DMS53 (cell line): ENCODE results near the gene EPN3.

Experiments used
- DNase-seq: peaks from one replicate; lab custom pipeline; 2025; lab: John Stamatoyannopoulos, UW

Gene EPN3

DNA sequence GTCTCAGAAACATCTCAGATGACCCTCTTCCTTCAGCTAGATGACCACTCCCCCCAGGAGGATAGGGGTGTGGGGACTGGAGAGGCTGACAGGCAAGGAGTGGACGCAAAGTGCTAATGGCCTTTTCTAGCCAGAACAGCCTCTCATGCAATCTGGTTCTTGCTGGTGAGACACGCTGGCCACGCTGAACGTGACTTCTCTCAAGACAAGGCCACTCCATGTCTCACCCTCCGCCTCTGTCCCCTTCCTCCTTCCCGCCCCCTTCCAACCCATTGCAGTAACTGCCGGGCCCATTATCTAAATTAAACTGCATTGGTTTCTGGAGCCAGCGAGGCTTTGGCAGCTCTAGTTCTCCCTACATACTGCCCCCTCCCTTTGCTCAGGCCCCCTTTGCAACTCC lies 37.5 kb downstream of the EPN3 start:
- no peak for DNase-seq

DNA sequence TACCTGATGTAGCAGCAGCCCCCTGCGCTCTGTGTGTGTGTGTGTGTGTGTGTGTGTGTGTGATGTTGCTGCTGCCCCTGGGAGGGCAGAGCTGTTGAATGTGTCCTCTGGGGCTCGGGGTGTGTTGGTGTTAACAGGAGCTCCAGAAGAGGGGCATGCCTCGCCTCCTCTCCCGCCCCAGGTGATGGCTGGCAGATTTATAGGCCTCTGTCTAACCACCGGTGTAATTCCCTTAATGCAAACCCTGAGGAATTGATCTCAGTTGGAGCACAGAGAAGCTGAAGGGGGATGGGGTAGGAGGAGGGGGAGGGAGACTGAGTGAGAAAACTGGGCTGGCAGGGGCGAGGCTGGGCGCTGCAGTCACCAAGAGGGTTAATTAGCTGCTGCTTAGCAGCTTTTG lies 38.0 kb downstream of the EPN3 start:
- no peak for DNase-seq

DNA sequence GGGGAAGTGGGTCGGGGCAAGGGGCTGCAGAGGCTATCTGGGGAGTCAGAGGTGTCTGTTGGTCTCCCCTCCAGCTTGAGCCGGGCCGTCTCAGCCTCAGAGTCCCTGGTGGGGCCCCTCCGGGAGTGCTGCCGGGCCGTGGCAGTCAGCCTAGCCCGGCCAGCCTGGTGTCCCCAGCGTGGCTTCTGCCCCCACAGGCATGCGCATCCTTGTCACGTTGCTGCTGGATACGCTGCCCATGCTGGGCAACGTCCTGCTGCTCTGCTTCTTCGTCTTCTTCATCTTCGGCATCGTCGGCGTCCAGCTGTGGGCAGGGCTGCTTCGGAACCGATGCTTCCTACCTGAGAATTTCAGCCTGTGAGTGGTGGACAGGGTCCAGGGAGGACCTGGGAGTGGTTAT lies 39.1 kb downstream of the EPN3 start:
- DNase-seq, result no peak

DNA sequence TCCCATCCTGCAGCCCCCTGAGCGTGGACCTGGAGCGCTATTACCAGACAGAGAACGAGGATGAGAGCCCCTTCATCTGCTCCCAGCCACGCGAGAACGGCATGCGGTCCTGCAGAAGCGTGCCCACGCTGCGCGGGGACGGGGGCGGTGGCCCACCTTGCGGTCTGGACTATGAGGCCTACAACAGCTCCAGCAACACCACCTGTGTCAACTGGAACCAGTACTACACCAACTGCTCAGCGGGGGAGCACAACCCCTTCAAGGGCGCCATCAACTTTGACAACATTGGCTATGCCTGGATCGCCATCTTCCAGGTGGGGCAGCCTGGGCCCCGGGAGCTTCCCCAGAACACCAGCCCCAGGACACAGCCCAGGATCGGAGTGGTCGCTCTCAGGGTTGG lies 40.0 kb downstream of the EPN3 start:
- no peak for DNase-seq

DNA sequence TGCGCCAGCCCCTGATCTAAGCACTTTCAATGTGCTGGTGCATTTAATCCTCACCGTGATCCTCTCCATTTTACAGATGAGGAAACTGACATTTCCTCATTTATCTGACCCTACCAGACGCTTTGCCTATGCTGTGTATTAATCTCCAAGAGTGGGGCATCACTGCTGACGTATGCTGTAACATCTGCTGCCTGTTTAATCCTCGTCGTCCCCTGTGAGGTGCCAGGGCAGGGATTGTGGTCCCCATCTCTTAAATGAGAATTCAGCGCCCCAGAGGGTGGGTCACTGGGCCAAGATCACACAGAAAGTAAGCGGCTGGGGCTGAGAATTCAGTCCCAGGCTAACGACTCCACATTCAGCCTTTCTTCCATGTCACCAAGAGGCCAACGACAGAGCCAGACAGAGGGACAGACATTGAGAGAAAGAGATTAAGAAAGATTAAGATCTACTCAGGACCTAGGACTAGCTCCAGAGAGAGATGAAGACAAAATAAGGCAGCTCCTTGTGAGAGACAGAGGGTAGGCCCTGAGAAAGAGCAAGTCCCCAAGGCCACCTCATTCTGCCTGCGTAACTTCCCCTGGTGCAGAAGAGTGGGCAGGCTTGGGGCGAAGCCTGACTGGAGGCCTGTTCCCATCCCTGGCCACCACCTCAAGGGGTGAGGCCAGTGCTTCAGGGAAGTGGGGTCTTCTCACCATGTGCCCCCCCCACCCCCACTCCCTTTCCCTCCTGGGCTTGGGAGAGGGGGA lies 41.5 kb downstream of the EPN3 start:
- DNase-seq, result no peak

DNA sequence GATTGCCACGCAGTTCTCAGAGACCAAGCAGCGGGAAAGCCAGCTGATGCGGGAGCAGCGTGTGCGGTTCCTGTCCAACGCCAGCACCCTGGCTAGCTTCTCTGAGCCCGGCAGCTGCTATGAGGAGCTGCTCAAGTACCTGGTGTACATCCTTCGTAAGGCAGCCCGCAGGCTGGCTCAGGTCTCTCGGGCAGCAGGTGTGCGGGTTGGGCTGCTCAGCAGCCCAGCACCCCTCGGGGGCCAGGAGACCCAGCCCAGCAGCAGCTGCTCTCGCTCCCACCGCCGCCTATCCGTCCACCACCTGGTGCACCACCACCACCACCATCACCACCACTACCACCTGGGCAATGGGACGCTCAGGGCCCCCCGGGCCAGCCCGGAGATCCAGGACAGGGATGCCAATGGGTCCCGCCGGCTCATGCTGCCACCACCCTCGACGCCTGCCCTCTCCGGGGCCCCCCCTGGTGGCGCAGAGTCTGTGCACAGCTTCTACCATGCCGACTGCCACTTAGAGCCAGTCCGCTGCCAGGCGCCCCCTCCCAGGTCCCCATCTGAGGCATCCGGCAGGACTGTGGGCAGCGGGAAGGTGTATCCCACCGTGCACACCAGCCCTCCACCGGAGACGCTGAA lies 43.2 kb downstream of the EPN3 start:
- DNase-seq, result peak; percentile 37

DNA sequence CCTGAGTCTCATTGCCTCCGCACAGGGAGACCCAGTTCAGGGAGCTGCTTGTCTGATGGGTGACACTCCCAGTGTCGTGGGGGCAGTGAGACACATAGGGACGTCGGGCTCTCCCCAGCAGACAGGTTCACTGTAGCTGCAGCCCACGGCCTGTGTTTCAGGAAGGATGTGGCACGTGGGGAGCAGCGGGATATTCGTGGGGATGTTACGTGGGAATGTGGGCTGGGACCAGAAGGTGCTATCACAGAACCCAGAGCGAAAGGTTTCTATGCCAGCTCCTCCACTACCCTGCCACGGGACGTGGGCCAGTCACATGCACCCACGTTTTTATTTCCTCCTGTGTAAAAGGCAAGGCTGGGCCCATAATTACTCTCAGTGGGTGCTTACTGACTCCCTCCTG lies 44.3 kb downstream of the EPN3 start:
- no peak for DNase-seq

DNA sequence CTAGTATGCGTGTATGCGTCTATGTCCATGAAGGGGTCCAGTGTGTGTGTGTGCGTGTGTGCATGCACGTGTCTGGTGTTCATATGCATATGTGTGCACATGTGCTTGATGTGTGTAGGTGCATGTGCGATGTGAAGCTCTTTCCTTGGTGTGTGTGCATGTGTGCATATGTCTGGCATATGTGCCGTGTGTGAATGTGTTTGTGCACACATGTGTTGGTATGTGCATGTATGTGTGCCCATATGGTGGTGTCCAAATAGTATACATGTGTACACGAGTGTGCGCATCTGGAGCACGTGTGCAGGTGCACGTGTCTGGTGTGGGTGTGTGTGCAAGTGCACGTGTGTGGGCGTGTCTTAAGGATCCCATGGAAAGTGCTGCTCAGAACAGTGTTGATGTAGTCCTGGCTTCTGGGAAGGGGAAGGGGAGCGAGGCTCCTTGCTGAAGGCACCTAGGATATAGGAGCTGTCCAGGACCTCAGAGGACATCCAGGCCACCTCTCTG lies 45.0 kb downstream of the EPN3 start:
- DNase-seq, result no peak

DNA sequence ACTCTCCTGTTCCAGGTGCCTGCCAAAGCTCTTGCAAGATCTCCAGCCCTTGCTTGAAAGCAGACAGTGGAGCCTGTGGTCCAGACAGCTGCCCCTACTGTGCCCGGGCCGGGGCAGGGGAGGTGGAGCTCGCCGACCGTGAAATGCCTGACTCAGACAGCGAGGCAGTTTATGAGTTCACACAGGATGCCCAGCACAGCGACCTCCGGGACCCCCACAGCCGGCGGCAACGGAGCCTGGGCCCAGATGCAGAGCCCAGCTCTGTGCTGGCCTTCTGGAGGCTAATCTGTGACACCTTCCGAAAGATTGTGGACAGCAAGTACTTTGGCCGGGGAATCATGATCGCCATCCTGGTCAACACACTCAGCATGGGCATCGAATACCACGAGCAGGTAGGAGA lies 45.6 kb downstream of the EPN3 start:
- no peak for DNase-seq

DNA sequence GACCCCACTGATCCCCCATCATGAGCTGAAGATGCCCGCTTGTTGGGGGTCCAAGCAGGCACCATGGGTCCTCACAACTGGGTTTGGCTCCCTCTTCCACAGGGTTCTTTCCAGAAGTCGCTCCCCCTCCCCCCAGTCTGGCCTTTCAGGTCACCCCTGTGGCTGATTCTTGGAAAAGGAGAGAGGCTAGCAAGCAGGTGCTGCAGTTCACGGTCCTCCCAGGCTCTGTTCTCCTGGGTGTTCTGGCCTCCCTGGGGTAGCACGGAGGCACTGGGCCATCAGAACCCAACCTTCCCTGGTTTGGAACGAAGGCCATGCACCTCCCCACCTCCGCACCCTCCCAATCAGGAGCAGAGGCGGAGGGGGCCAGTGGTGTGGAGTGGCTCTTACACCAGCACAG lies 46.9 kb downstream of the EPN3 start:
- no peak for DNase-seq

DNA sequence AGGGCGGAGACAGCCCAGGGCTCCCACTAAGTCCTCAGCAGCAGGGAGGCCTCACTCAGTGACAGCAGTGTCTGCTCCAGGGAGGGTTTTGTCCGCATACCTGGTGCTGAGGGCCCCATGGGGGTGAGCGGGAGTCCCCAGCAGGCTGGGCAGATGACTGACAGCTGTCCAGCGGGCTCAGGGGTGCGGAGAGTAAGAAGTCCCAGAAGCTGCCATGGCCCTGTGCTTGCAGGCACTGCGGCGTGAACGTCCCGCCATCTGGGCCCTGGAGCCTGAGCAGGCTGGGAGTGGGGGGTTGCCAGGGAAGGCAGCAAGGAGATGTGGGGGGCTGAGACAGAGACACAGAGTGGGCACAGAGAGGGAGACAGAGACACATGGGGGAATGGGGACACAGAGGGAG lies 48.1 kb downstream of the EPN3 start:
- no peak for DNase-seq

DNA sequence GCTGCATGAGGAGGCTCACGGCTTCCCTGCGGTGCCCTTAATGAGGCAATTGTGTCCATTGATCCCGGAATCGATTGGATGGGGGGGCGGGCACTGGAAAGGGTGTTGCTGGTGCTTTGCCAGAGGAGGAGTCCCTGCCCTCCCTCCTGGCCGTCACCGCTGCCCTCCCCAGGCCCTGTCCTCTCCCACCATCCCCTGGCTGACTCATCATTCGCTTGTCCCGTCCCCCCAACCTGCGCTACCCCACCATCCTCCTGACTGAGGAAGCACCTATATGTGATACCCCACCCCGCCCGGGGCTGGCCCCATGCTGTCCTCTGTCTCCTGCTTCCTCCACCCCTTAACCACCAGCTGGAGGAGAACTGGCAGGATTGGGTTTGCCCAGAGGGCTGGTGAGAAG lies 48.8 kb downstream of the EPN3 start:
- no peak for DNase-seq

DNA sequence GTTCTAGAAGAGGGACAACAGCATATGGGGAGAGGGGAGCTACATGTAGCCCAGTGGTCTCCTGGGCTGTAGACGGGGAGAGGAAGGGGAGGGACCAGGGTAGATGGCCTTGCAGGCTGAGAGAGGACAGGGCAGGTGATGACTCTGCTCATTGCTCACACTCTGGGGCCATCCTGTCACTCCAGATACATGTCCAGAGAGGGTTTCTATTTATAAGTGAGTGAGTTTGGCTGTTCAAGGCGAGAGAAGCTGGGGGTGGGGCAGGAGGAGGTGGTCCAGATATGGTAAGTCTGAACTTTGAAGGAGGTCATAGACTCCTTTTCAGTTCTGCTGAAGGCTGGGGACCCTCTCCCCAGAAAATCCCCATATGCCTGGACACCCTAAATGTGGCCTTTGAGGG lies 50.2 kb downstream of the EPN3 start:
- no peak for DNase-seq

DNA sequence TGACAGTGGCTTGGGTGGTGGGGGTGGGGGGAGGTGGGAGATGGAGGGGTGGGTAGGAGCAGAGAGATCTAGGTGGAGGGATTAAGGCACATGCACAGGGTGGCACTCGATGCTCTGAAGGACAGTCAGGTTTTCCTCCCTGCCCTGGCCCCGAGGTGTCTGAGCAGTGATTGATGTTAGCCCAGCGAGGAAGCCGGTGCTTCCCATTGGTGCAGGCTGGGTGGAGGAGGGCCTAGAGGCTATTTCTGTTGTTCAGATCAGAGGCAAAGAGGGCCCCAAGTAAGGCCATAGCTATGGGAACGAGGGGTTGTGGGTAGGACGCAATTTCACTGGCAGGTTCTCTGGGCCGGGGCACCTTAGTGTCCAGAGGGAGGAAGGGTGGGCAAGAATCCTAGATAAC lies 51.1 kb downstream of the EPN3 start:
- no peak for DNase-seq

DNA sequence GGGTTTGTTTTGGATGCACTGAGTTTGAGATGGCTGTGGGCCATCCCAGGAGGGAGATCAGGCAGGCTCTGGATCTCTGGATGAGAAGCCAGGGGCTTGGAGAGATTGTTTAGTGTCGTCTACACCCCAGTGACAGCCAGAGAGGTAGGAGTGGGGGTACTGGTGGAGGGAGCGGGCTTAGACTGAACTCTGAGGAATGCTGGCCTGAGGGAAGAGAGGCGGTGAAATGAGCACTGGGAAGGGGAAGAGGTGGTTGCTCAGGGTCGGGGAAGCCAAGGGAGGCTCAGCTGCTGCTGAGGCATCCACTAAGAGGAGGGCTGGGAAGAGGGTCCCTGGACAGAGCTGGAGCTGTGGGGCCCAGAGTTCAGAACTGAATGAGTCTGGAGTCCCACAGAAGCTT lies 51.6 kb downstream of the EPN3 start:
- DNase-seq, result no peak

DNA sequence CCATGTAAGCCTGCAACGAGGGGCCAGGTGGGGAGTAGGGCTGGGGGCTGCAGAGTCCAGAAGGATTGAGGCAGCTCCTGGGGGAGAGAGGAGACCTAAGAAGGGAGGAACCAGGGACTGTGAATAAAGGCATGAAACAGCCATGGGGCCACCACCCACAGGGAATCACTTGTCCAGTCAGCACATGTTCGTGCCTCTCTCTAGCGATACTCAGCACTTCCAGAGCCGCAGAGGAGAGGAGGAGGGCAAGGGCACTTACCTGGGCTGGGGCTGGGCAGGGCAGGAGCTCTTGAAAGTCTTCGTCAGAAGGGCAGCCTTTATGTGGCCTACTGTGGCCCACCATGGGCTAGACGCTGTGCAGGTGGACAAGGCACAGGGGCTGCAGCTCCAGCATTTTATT lies 52.2 kb downstream of the EPN3 start:
- DNase-seq, result no peak

DNA sequence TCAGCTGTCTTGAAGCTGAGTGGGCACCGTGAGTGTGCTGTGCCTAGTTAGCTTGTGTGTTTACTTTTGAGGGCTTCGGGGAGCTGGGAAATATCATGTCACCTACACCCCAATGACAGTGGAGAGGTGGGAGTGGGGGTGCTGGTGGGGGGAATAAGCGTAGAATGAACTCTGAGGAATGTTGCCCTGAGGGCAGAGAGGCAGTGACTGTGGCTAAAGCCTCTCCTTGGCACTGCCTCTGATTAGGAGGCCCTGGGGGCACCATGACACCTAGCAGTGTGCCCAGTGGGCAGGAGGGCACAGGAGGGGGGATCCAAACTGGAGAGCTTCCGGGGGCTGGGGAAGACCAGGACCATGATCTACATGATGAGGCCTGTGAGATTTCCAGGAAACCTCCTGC lies 52.8 kb downstream of the EPN3 start:
- DNase-seq, result no peak

DNA sequence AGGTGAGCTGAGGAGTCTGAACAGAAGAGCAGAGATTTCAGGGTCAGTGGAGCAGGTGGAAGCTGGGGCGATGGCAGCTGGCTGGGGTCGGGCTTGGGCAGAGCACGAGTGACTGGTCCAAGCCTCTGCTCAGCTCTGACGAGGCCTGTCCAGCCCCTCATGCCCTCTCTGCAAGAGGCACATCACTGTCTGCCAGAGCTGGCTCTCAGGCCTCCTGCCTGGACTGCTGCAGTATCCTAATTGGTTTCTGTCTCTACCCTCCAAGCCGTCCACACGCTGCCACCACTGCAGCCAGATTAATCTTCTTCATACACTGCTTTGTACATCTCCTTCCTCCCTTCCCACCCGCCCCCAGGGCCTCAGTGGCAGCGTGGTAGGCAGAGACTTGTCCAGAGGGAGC lies 53.4 kb downstream of the EPN3 start:
- DNase-seq, result no peak

DNA sequence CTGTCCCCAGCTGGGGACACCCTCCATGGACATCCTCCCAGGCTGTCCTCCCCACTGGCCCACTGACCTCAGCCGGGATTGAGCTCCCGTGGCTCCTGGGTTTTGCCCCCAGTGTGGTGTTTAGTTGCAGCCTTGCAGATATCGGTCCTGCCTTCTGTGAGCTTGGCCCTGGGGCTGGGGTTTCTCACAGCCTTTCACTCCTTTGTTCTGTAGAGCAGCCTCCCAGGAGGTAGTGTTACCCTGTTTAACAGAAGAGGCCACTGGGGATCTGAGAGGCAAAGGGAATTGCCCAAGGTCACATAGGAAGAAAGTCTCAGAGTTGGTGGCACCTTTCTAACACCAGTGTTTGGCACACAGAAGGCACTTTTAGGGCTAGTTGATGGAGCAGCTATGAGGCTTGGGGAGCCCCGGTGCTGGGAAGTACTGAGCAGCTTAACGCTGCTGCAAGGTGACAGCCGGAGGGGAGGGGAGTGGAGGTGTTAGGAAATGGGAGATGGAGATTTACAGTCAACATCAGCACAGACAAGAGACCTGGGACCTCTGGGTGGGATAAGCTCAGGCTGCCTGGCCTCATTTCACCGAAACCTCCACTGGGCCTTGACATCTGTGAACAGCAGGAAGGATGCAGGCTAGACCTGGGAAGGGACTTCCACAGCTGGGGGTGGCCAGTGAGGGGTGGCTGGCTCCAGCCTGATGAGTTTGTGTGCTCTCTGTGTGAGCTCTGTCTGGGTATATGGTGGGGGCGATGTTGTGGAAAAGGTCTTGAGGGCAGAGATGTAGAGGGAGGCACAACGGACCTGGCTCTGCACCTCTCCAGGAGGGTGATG lies 54.1 kb downstream of the EPN3 start:
- no peak for DNase-seq

DNA sequence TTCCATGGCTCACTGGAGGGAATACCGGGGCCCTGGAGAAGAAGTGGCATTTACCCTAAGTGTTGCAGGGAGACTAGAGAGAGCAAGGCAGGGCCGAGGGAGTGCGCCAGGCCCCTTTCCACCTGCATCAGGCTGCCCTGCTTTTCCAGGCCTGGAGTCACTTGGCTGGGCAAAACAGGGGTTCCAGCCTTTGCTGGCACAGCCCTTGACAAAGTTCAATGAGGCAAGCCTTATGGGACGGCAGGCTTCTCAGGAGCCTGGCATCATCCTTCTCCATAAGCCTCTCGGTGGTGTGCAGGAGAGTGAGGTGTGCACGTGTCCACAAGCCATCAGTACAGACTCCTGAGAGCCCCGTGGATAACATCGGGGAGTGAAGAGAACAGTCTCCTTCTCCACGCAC lies 55.0 kb downstream of the EPN3 start:
- DNase-seq, result no peak

DNA sequence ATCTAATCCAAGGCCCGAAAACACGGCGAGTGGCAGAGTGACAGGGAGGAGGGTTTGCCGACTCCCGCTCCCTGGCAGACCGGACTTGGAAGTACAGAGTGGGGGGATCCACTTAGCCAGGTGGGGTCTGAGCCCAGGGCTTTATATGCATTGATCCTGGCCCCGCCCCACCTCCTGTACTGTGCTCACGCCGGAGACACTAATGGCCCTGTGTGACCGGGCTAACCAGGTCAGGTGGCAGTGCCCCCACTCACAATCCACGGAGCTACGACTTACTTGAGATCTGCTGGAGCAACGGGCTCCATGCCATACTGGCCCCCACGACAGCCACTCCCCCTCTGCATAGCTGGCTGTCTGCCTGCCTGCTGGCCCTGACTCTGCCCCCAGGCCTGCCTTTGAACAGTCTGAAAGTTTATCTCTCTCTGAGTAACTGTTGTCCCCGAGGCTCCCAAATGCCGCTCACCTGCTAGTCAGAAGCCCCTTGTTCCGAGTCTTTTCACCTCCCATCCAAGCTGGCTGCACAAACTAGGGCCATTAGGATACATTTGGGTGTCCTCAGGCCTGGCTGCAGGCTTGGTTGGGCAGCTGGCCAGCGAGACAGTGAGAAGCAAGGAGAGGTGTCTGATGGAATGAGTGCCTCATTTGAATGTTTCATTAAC lies 56.0 kb downstream of the EPN3 start:
- DNase-seq, result no peak

DNA sequence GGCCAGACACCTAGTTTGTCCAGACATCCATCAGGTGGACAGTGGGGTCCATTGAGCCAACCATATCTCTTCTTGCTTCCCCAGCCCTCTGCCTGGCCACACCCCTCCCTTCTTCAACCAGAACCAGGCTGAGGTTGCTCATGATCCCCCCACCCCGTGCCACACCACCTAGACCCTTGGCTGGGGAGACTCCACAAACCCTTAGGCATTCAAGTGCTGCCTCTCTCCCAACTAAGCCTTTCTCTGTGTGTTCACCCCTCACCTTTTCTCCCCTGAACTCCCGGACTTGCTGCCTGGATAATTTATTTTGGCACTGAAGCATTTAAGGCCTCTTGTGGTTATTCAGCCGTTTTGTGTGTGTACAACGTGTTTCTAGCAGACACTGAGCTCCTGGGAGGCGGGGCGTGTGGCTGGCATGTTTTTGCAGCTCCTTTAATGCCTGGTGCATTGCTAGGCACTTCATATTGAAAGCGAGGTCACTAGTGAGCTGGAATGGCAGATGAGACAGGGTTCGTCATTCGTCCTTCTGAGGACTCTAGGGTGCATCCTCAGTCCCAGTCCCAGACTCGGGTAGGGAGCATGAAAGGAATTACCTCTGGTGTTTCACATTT lies 56.7 kb downstream of the EPN3 start:
- peak; percentile 62 for DNase-seq
